Tibial nerve (tissue), 4 donors: Measurements from ENCODE around the gene THAP2. TPM values are rescaled to one million over a fixed set of nuclear protein-coding genes. Genes with fewer than 3 reads are reported as not detected.

Experiments used
- DNase-seq, 2 donors: peaks; one replicate each; pipeline ENCODE4 v3.0.0-alpha.2; 2019; ENCODE audit warnings: low spot score in 2 of 2
- H3K27ac ChIP-seq, 4 donors: fragments of 200-600 bp; sonication (generic) in 3 of 4; one replicate each; pipeline ENCODE4 v1.5.1; 2017 to 2019; ENCODE audit warnings: mild to moderate bottlenecking in 1 of 4
- H3K27me3 ChIP-seq, 2 donors: fragments of 200-600 bp; sonication (generic) in 1 of 2; one replicate each; pipeline versions ENCODE4 v1.5.1 to v1.6.0; 2017 to 2019
- H3K36me3 ChIP-seq, 3 donors: fragments of 200-600 bp; sonication (generic); one replicate each; pipeline ENCODE4 v1.5.1; 2018 to 2019
- H3K4me1 ChIP-seq, 4 donors: fragments of 200-600 bp; sonication (generic) in 3 of 4; one replicate each; pipeline ENCODE4 v1.5.1; 2017 to 2019
- H3K4me3 ChIP-seq, 4 donors: fragments of 200-600 bp; sonication (generic) in 3 of 4; one replicate each; pipeline ENCODE4 v1.5.1; 2017 to 2019; ENCODE audit warnings: mild to moderate bottlenecking in 1 of 4, moderate library complexity in 1 of 4
- H3K9me3 ChIP-seq, 4 donors: fragments of 200-600 bp; sonication (generic) in 3 of 4; one replicate each; pipeline ENCODE4 v1.5.1; 2017 to 2019
- CTCF ChIP-seq, 5 experiments: fragments of 200-600 bp in 3 of 5; fragments of 450-650 bp in 2 of 5; sonication (generic) in 3 of 5; IDR thresholded peaks; one replicate each; pipeline ENCODE4 v1.5.1; 2016 to 2019; ENCODE audit warnings: antibody characterized with exemption in 5 of 5, mild to moderate bottlenecking in 3 of 5, moderate library complexity in 2 of 5
- EP300 ChIP-seq, 2 donors: sonication (generic); formaldehyde crosslinking; IDR thresholded peaks; one replicate each; pipeline ENCODE4 v1.6.1; 2017; ENCODE audit warnings: antibody characterized with exemption in 2 of 2, mild to moderate bottlenecking in 1 of 2
- POLR2A ChIP-seq, 2 donors: fragments of 450-650 bp; IDR thresholded peaks; one replicate each; pipeline ENCODE4 v1.6.1; 2017; ENCODE audit warnings: antibody characterized with exemption in 2 of 2, mild to moderate bottlenecking in 2 of 2, moderate library complexity in 2 of 2
- WGBS, 2 donors: methylation state at CpG; one replicate each; pipeline ENCODE4 v1.1.5; 2018; 5-methylcytosine and 5-hydroxymethylcytosine counted together
- total RNA-seq, 4 donors: library from RNA; depleted of rRNA; stranded (reverse); fragments of >200 nt; gene quantifications; one replicate each; pipeline ENCODE4 v1.1.0, GENCODE V29; 2016

Gene THAP2
- total RNA-seq, 4 donors from 2014 or later, result 2.1 to 5.0 (median 2.3) TPM

GRCh38 chr12:71702590-71702989, 38.5 kb downstream of the THAP2 start:
- no peak for TF ChIP-seq EP300 (IDR thresholded peaks at IDR 0.05)
- TF ChIP-seq CTCF (IDR thresholded peaks at IDR 0.05), result no peak
- no peak for TF ChIP-seq POLR2A (IDR thresholded peaks at IDR 0.05)
- DNase-seq, result no peak
- no peaks in the 10 kb centered on the region for H3K4me1 ChIP-seq
- 99 to 100% methylated on average over 5 of the region's 5 CpGs for WGBS, 2 donors
- peaks cover 0 to 76% (median 4%) of the 10 kb centered on the region in 3 donors for H3K36me3 ChIP-seq
- no peak overlapping the region for H3K27ac ChIP-seq
- H3K9me3 ChIP-seq, result no peaks in the 10 kb centered on the region
- no peaks in the 10 kb centered on the region for H3K27me3 ChIP-seq
- no peak overlapping the region for H3K4me3 ChIP-seq

GRCh38 chr12:71703206-71703605, 39.1 kb downstream of the THAP2 start:
- Histone ChIP-seq H3K27me3 (no peaks in the 10 kb centered on the region), H3K4me1 (no peaks in the 10 kb centered on the region), H3K4me3 (no peak overlapping the region), H3K9me3 (no peaks in the 10 kb centered on the region), H3K36me3 (peaks cover 0 to 73% (median 4%) of the 10 kb centered on the region in 3 donors), H3K27ac (no peak overlapping the region)
- 47 to 77% methylated on average over 2 of the region's 2 CpGs for WGBS, 2 donors
- DNase-seq, result no peak
- no peak for TF ChIP-seq POLR2A (IDR thresholded peaks at IDR 0.05)
- TF ChIP-seq EP300 (IDR thresholded peaks at IDR 0.05), result no peak
- TF ChIP-seq CTCF (IDR thresholded peaks at IDR 0.05), result no peak

GRCh38 chr12:71704920-71705319, 40.8 kb downstream of the THAP2 start:
- DNase-seq, result no peak
- Histone ChIP-seq H3K27ac (no peak overlapping the region), H3K4me1 (no peaks in the 10 kb centered on the region), H3K27me3 (no peaks in the 10 kb centered on the region), H3K4me3 (no peak overlapping the region), H3K36me3 (peaks cover 0 to 60% (median 0%) of the 10 kb centered on the region in 3 donors), H3K9me3 (no peaks in the 10 kb centered on the region)
- 77 to 88% methylated on average over 2 of the region's 2 CpGs for WGBS, 2 donors
- no peak for TF ChIP-seq CTCF (IDR thresholded peaks at IDR 0.05)

- Histone ChIP-seq H3K36me3 (peaks cover 0 to 40% (median 0%) of the 10 kb centered on the region in 3 donors), H3K4me3 (no peak overlapping the region), H3K27ac (no peak overlapping the region), H3K27me3 (no peaks in the 10 kb centered on the region), H3K9me3 (peaks cover 0 to 22% (median 0%) of the 10 kb centered on the region in 4 donors), H3K4me1 (no peaks in the 10 kb centered on the region)
- TF ChIP-seq CTCF (IDR thresholded peaks at IDR 0.05) (no peak), EP300 (IDR thresholded peaks at IDR 0.05) (no peak), POLR2A (IDR thresholded peaks at IDR 0.05) (no peak)
- 98 to 100% methylated on average over 1 of the region's 1 CpG for WGBS, 2 donors
- DNase-seq, result no peak
Measured at GRCh38 chr12:71708658-71709057, 44.6 kb downstream of the THAP2 start.

- Histone ChIP-seq H3K27ac (no peak overlapping the region), H3K9me3 (peaks cover 0 to 39% (median 0%) of the 10 kb centered on the region in 4 donors), H3K27me3 (no peaks in the 10 kb centered on the region), H3K4me1 (no peaks in the 10 kb centered on the region), H3K4me3 (no peak overlapping the region), H3K36me3 (peaks cover 0 to 26% (median 0%) of the 10 kb centered on the region in 3 donors)
- WGBS, 2 donors, result 90 to 93% methylated on average over 7 of the region's 7 CpGs
- TF ChIP-seq POLR2A (IDR thresholded peaks at IDR 0.05) (no peak), CTCF (IDR thresholded peaks at IDR 0.05) (no peak), EP300 (IDR thresholded peaks at IDR 0.05) (no peak)
- no peak for DNase-seq
Measured at GRCh38 chr12:71710276-71711125, 46.4 kb downstream of the THAP2 start.
